Measurements from ENCODE around the gene CACNA2D1.

GRCh38 chr7:82428186-82428961, 15.2 kb downstream of the CACNA2D1 start:
- TF ChIP-seq CTCF (IDR thresholded peaks at IDR 0.05) = no peak
- no peak for TF ChIP-seq TCF7L2 (IDR thresholded peaks at IDR 0.05; ENCODE audit: low read depth, low read length)
